ENCODE measurements around the gene BARHL1. TPM values are rescaled to one million over a fixed set of nuclear protein-coding genes. Genes with fewer than 3 reads are reported as not detected.

BARHL1 gene
- polyA plus RNA-seq, 3 donors, result 0.12 TPM; not detected in 2

- no peak for DNase-seq
Measured at GRCh38 chr9:132614324-132614723, 31.9 kb downstream of the BARHL1 start.

GRCh38 chr9:132615774-132616173 is 33.4 kb downstream of the BARHL1 start:
- no peak for DNase-seq

DNA sequence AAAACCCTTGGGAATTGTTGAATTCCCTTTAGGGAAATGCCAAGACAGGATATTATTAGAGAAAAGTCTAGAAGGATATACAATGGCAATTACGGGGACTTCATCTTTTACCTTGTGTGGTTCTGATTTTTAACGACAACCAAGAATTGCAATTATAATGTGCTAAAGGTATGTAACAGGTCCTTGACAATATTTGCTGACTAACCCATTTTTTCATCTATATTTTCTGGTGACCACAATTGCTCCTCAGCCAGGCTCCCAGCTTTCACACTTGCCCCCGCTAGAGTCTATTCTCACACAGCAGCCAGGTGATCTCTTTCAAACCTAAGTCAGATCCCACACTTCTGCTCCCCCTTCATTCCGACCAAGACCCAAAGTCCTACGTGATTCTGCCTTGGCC is 34.3 kb downstream of the BARHL1 start:
- no peak for DNase-seq

- peak; percentile 27 for DNase-seq
Measured at GRCh38 chr9:132622159-132622558, 39.8 kb downstream of the BARHL1 start.

DNA sequence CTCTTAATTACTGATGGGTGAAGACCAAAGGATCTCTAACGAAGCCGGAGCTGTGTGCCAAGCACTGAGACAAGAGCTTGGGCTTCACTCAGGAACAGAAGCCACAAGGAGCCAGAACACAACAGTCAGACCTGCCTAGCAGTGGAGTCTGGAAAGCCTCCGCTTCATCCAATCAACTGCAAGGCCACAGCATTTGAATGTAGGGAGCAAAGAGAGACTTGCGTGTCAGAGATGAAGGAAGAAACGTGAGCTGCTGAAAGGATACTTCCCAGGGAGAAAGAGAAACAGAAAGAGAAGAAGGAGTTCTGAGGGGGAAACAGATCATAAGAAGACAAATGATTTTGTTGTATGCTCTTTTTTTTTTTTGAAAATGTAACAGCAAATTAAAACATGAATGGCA is 43.9 kb downstream of the BARHL1 start:
- DNase-seq, result no peak

- no peak for DNase-seq
Measured at GRCh38 chr9:132627106-132627505, 44.7 kb downstream of the BARHL1 start.

GRCh38 chr9:132627594-132627993 is 45.2 kb downstream of the BARHL1 start:
- no peak for DNase-seq

GRCh38 chr9:132628746-132629145 is 46.3 kb downstream of the BARHL1 start:
- DNase-seq, result no peak

GRCh38 chr9:132630116-132630515 is 47.7 kb downstream of the BARHL1 start:
- DNase-seq, result no peak

- DNase-seq, result no peak
Measured at GRCh38 chr9:132630811-132631210, 48.4 kb downstream of the BARHL1 start.

- DNase-seq, result no peak
Measured at GRCh38 chr9:132631280-132631679, 48.9 kb downstream of the BARHL1 start.

DNA sequence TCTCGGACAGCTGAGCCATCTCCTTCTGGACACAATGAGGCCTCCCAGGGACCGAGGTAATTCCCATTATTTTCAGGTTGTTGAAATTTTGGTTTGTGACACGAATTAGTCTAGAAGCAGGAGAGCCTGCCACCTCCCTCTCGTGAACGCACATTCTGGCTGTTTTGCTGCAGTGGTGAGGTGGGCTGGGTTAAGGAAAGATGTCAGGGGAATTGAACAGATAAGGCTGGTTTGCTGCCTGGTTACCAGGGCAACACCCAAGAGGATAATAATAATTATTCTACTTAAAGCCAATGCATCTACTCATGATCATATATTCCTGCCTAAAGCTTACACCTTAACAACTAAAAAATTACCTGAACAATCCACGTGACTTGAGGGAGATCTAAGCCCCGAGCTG is 49.3 kb downstream of the BARHL1 start:
- no peak for DNase-seq

GRCh38 chr9:132632413-132633129 is 50.2 kb downstream of the BARHL1 start:
- no peak for DNase-seq

DNA sequence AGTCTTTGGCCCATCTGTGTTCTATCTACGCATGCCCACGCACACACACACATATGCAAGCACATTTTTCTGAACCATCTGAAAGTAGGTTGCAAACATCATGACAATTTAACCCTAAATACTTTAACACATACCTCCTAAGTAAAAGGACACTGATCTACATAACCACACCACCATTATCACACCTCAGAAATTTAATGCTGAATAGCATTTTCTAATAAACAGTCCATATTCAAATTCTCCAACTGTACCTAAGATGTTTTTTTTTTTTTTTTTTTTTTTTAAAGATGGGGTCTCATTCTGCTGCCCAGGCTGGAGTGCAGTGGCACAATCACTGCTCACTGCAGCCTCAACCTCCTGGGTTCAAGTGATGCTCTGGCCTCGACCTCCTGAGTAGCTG is 51.9 kb downstream of the BARHL1 start:
- no peak for DNase-seq

DNA sequence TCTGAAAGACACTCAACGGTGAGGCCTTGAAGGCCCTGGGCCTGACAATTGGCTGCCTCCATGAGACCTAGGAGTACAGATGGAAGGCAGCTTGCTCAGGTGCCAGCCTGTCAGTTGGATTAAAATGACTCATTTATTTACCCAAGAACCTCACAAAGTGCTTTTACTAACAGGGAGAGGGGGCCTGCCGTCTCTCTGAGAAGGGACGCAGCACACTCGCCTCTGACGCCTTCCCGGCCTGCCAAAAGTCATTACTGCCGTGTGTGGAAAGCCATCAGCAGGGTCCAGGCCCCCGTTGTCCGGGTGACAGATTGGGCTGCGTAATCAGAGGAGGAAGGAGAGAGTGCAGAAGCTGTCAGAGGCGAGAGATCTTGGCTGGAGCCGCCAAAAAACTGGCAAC is 54.9 kb downstream of the BARHL1 start:
- DNase-seq, result no peak

DNA sequence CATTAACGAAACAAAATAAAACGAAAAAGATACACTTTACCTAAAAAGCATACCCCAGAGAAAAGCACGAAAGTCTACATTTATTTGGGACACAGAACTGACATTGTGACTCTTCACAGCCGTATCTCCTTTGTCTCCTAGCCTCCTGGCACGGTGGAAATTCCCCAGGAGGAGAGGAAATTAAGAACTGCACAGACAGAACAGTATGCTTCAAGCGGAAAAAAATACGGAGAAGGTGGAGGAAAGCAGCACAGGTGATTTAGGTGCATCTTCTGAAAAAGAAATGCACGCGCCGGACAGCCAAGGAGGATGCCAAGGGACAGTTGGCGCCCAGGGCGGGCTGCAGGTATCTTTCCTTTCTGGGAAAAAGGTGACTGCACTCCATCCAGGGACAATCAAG is 55.4 kb downstream of the BARHL1 start:
- DNase-seq, result no peak

DNA sequence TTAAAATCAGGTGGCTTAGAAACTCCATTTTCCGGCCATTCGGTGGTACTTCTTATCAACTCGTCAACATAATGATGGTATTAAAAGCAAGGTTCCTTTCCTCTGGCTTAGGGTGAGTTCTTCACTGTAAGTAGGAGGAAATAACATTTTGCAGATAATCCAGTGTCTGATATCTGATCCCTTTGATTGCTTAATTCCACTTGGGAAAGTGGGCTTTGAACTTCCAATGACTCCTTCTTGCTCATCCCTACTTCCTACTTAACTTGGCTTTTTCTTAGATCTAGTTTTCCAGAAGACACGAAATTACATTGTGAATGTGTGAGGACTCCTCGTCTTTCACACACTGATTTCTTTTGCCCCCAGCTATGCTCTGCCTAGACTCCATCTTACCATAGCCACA is 55.8 kb downstream of the BARHL1 start:
- DNase-seq, result no peak

DNA sequence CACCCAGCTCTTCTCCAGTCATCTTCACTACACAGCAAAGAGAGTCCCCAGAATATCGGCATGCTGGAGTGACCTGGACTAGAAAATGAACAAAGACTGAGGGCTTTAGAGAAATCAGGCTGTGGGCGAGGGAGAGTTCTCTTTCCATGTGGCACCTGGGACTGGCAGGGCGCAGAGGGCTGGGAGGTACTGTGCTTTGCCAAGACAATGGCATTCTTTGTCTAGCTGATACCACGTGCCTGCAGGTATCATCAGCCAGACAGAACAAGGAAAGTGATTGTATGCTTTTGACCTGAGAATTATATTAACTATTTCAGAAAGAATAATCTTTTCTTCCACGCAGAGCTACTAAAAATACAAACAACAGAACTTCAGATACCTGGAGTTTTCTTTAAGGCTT is 56.9 kb downstream of the BARHL1 start:
- DNase-seq, result no peak

Other genes starting within 250 kb of the BARHL1 start
- gene SETX, start 227.6 kb upstream of the BARHL1 start, polyA plus RNA-seq (ENCODE audit: insufficient read length in 3 of 3), result 10 to 100 TPM; 42.8 to 66.7 (median 58.2) TPM
- 10 to 100 TPM; 16.1 to 23.1 (median 19.1) TPM for gene TTF1, start 175.8 kb upstream of the BARHL1 start, polyA plus RNA-seq (ENCODE audit: insufficient read length in 3 of 3)
- gene CFAP77, start 172.4 kb upstream of the BARHL1 start, polyA plus RNA-seq (ENCODE audit: insufficient read length in 3 of 3), result 1 to 10 TPM in 2 of 3 donors, under 1 TPM in 1; 0.84 to 1.7 (median 1.3) TPM
- gene DDX31, start 87.4 kb downstream of the BARHL1 start, polyA plus RNA-seq (ENCODE audit: insufficient read length in 3 of 3), result 10 to 100 TPM; 17.7 to 20.4 (median 20.1) TPM
- gene GTF3C4, start 87.9 kb downstream of the BARHL1 start, polyA plus RNA-seq (ENCODE audit: insufficient read length in 3 of 3), result 10 to 100 TPM; 23.7 to 26.7 (median 25.6) TPM